ENCODE data around the gene DOP1A.

DOP1A gene

GRCh38 chr6:83160167-83160566 is 92.7 kb downstream of the DOP1A start:
- no peak for TF ChIP-seq CTCF (IDR thresholded peaks at IDR 0.05; ENCODE audit: borderline replicate concordance, insufficient read depth, low read depth, low read length)
- no peak overlapping the region for H3K4me3 ChIP-seq (ENCODE audit: low read depth, low read length)

GRCh38 chr6:83167726-83168278 is 100.3 kb downstream of the DOP1A start:
- TF ChIP-seq CTCF (IDR thresholded peaks at IDR 0.05; ENCODE audit: borderline replicate concordance, insufficient read depth, low read depth, low read length): no peak
- H3K4me3 ChIP-seq (ENCODE audit: low read depth, low read length): no peak overlapping the region

- no peak overlapping the region for H3K4me3 ChIP-seq (ENCODE audit: low read depth, low read length)
- TF ChIP-seq CTCF (IDR thresholded peaks at IDR 0.05; ENCODE audit: borderline replicate concordance, insufficient read depth, low read depth, low read length): no peak
Observed at GRCh38 chr6:83168556-83168955, 101.1 kb downstream of the DOP1A start.

GRCh38 chr6:83169106-83169505 is 101.6 kb downstream of the DOP1A start:
- TF ChIP-seq CTCF (IDR thresholded peaks at IDR 0.05; ENCODE audit: borderline replicate concordance, insufficient read depth, low read depth, low read length): no peak
- no peak overlapping the region for H3K4me3 ChIP-seq (ENCODE audit: low read depth, low read length)

- TF ChIP-seq CTCF (IDR thresholded peaks at IDR 0.05; ENCODE audit: borderline replicate concordance, insufficient read depth, low read depth, low read length): no peak
- no peak overlapping the region for H3K4me3 ChIP-seq (ENCODE audit: low read depth, low read length)
Observed at GRCh38 chr6:83169511-83169910, 102.0 kb downstream of the DOP1A start.

GRCh38 chr6:83176246-83176645 is 108.8 kb downstream of the DOP1A start:
- H3K4me3 ChIP-seq (ENCODE audit: low read depth, low read length): no peak overlapping the region
- no peak for TF ChIP-seq CTCF (IDR thresholded peaks at IDR 0.05; ENCODE audit: borderline replicate concordance, insufficient read depth, low read depth, low read length)

GRCh38 chr6:83180426-83180950 is 113.0 kb downstream of the DOP1A start:
- no peak overlapping the region for H3K4me3 ChIP-seq (ENCODE audit: low read depth, low read length)
- TF ChIP-seq CTCF (IDR thresholded peaks at IDR 0.05; ENCODE audit: borderline replicate concordance, insufficient read depth, low read depth, low read length): no peak
